CD14-positive monocyte (primary cell): ENCODE data around the gene CD320. TPM values are rescaled to one million over a fixed set of nuclear protein-coding genes. Genes with fewer than 3 reads are reported as not detected.
A peak's percentile ranks its signal among the peaks of the same experiment; 100 is the strongest.
"Not testable (repeated sequence)": the region's sequence is repeated elsewhere in the genome, so short reads cannot be mapped to it uniquely, and the experiment has no call there.

Experiments
- DNase-seq, 3 donors: peaks; one replicate each; pipeline ENCODE4 v3.0.0-alpha.2; 2011 to 2022
- H2AFZ ChIP-seq: 2 replicates; pipeline ENCODE4 v1.6.0; 2012; ENCODE audit warnings: mild to moderate bottlenecking, low read depth, low read length, inconsistent platforms; ENCODE audit not compliant: insufficient read depth, poor library complexity, severe bottlenecking
- H3K27ac ChIP-seq, 2 donors: 1 replicate in 1 of 2; 2 replicates in 1 of 2; pipeline ENCODE4 v1.5.1; 2012 to 2013; ENCODE audit warnings: low read length in 2 of 2, control low read depth in 1 of 2, inconsistent platforms in 1 of 2, low read depth in 1 of 2, mild to moderate bottlenecking in 1 of 2
- H3K27me3 ChIP-seq, 2 donors: one replicate each; pipeline versions ENCODE4 v1.6.0 to v1.6.1; 2011 to 2013; ENCODE audit warnings: low read length in 2 of 2; ENCODE audit not compliant: control insufficient read depth in 2 of 2, insufficient read depth in 2 of 2
- H3K36me3 ChIP-seq, 2 donors: replicated peaks in 1 of 2; 1 replicate in 1 of 2; 2 replicates in 1 of 2; pipeline versions ENCODE4 v1.5.1 to v1.6.1; 2012 to 2013; ENCODE audit warnings: low read length in 2 of 2, control low read depth in 1 of 2, inconsistent platforms in 1 of 2, mild to moderate bottlenecking in 1 of 2; ENCODE audit not compliant: insufficient read depth in 2 of 2, control insufficient read depth in 1 of 2
- H3K4me1 ChIP-seq, 2 donors: 1 replicate in 1 of 2; 2 replicates in 1 of 2; pipeline versions ENCODE4 v1.5.1 to v1.6.1; 2012 to 2013; ENCODE audit warnings: low read length in 2 of 2, control low read depth in 1 of 2, inconsistent platforms in 1 of 2, mild to moderate bottlenecking in 1 of 2, moderate library complexity in 1 of 2; ENCODE audit not compliant: insufficient read depth in 2 of 2, control insufficient read depth in 1 of 2
- H3K4me2 ChIP-seq: replicated peaks from 2 replicates; pipeline ENCODE3; 2012; ENCODE audit warnings: low read length, moderate library complexity, mild to moderate bottlenecking; ENCODE audit not compliant: poor library complexity, severe bottlenecking; ENCODE audit errors: extremely low read depth
- H3K4me3 ChIP-seq, 3 experiments: fragments of 200-600 bp in 1 of 3; sonication (generic) in 1 of 3; replicated peaks in 1 of 3; 1 replicate in 2 of 3; 2 replicates in 1 of 3; pipeline ENCODE4 v1.5.1; 2011 to 2013; ENCODE audit warnings: low read length in 3 of 3, mild to moderate bottlenecking in 3 of 3, control low read depth in 2 of 3, low read depth in 2 of 3, inconsistent platforms in 1 of 3, moderate library complexity in 1 of 3
- H3K79me2 ChIP-seq: 2 replicates; pipeline ENCODE4 v1.6.0; 2012; ENCODE audit warnings: mild to moderate bottlenecking, control low read depth, inconsistent platforms, low read length, moderate library complexity; ENCODE audit not compliant: insufficient read depth
- H3K9ac ChIP-seq: 2 replicates; pipeline ENCODE4 v1.6.0; 2017; ENCODE audit warnings: low read length, mild to moderate bottlenecking; ENCODE audit not compliant: insufficient read depth, poor library complexity, severe bottlenecking
- H3K9me3 ChIP-seq, 2 donors: replicated peaks in 1 of 2; 1 replicate in 1 of 2; 2 replicates in 1 of 2; pipeline versions ENCODE4 v1.5.1 to v1.6.1; 2012 to 2013; ENCODE audit warnings: low read length in 2 of 2, control low read depth in 1 of 2; ENCODE audit not compliant: control insufficient read depth in 1 of 2, insufficient read depth in 1 of 2
- H4K20me1 ChIP-seq: 2 replicates; pipeline ENCODE4 v1.6.0; 2012; ENCODE audit warnings: mild to moderate bottlenecking, low read length, control low read depth, moderate library complexity; ENCODE audit not compliant: insufficient read depth
- H3K27ac Mint-ChIP-seq, 7 donors: one replicate each; pipeline ENCODE4 v1.8.0; 2020; ENCODE audit warnings: mild to moderate bottlenecking in 7 of 7, mixed read lengths in 7 of 7, moderate library complexity in 6 of 7, inconsistent platforms in 2 of 7
- H3K27me3 Mint-ChIP-seq, 3 donors: one replicate each; pipeline ENCODE4 v1.8.0; 2021 to 2022; ENCODE audit warnings: low read depth in 3 of 3, mild to moderate bottlenecking in 3 of 3, mixed read lengths in 3 of 3, moderate library complexity in 3 of 3, inconsistent platforms in 1 of 3
- H3K36me3 Mint-ChIP-seq, 2 donors: one replicate each; pipeline ENCODE4 v1.8.0; 2020; ENCODE audit warnings: mixed read lengths in 2 of 2, inconsistent platforms in 1 of 2, mild to moderate bottlenecking in 1 of 2
- H3K4me1 Mint-ChIP-seq: one replicate; pipeline ENCODE4 v1.8.0; 2020; ENCODE audit warnings: mild to moderate bottlenecking, mixed read lengths
- H3K4me3 Mint-ChIP-seq, 2 donors: one replicate each; pipeline ENCODE4 v1.8.0; 2020; ENCODE audit warnings: mild to moderate bottlenecking in 2 of 2, mixed read lengths in 2 of 2, moderate library complexity in 1 of 2
- H3K9me3 Mint-ChIP-seq, 7 donors: one replicate each; pipeline ENCODE4 v1.8.0; 2020 to 2022; ENCODE audit warnings: mixed read lengths in 7 of 7, mild to moderate bottlenecking in 6 of 7, moderate library complexity in 6 of 7, inconsistent platforms in 2 of 7
- WGBS: methylation state at CpG from one replicate; pipeline ENCODE4 v1.1.5; 2013; ENCODE audit warnings: missing lambda C conversion rate; ENCODE audit not compliant: insufficient coverage; 5-methylcytosine and 5-hydroxymethylcytosine counted together
- intact Hi-C, 2 donors: fragments of 100-400 bp; cut with micrococcal nuclease; formaldehyde crosslinking; loops; one replicate each; pipeline versions ENCODE4 v1.15.0 to v1.15.1; 2023
- polyA plus RNA-seq, 3 donors: library from polyadenylated mRNA; depleted of rRNA in 1 of 3; unstranded in 2 of 3; stranded (reverse) in 1 of 3; fragments of 300-500 nt in 2 of 3; fragments of >200 nt in 1 of 3; fragmentation: Illumina TruSeq in 2 of 3; gene quantifications; 1 replicate in 2 of 3; 2 replicates in 1 of 3; pipeline ENCODE4 v1.2.3, GENCODE V29; 2012 to 2021
- TF ChIP-seq, protein P1 (sequence below): fragments of 200-600 bp; IDR thresholded peaks from one replicate; pipeline ENCODE4 v1.8.0; 2022; ENCODE audit warnings: antibody characterized with exemption, mild to moderate bottlenecking

Gene CD320
- polyA plus RNA-seq, 3 donors, result 0.72 to 2.5 (median 1.0) TPM

DNA sequence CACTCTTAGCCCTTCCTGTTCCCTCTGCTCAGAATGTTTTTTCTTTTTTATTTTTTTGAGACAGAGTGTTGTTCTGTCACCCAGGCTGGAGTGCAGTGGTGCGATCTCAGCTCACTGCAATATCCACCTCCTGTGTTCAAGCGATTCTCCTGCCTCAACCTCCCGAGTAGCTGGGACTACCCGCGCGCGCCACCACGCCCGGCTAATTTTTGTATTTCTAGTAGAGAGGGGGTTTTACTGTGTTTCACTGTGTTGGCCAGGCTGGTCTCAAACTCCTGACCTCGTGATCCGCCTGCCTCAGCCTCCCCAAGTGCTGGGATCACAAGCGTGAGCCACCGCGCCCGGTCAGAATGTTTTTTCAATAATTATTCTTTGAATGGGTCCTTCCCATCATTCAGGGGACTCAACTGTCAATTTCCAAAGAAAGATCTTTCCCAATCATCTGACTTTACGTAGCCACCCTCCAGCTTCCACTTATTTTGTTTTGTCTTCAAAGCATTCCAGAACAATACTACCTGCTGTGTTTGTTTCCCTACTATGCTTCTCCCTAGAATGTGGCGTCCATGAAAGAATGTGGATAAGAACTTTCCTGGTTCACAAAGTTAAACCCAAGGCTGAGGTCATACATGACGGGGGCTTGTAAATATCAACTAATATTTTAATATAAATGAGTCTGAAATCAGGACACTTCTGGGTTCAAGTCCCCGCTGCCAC, 11.8 kb upstream of the CD320 start:
- H3K4me2 ChIP-seq, result peak overlapping the region; percentile 94
- peak overlapping the region in 5 of 7 donors; percentile 97 to 99 (median 98) for H3K27ac Mint-ChIP-seq
- peaks cover 31% of the 10 kb centered on the region for H3K79me2 ChIP-seq
- TF ChIP-seq, protein P1, sequence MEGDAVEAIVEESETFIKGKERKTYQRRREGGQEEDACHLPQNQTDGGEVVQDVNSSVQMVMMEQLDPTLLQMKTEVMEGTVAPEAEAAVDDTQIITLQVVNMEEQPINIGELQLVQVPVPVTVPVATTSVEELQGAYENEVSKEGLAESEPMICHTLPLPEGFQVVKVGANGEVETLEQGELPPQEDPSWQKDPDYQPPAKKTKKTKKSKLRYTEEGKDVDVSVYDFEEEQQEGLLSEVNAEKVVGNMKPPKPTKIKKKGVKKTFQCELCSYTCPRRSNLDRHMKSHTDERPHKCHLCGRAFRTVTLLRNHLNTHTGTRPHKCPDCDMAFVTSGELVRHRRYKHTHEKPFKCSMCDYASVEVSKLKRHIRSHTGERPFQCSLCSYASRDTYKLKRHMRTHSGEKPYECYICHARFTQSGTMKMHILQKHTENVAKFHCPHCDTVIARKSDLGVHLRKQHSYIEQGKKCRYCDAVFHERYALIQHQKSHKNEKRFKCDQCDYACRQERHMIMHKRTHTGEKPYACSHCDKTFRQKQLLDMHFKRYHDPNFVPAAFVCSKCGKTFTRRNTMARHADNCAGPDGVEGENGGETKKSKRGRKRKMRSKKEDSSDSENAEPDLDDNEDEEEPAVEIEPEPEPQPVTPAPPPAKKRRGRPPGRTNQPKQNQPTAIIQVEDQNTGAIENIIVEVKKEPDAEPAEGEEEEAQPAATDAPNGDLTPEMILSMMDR, result no peak
- H2AFZ ChIP-seq, result peak overlapping the region; percentile 88
- H3K4me1 Mint-ChIP-seq, result peaks cover 28% of the 10 kb centered on the region
- peak overlapping the region; percentile 98 to 99 for H3K4me3 Mint-ChIP-seq
- H3K4me1 ChIP-seq, result peaks cover 20 to 26% of the 10 kb centered on the region in 2 donors
- DNase-seq, result no peak
- H3K9me3 Mint-ChIP-seq, result no peaks in the 10 kb centered on the region
- intact Hi-C loops, result loop anchor here in 1 of 2 donors (2.0 to 5.0 kb wide), 2 partner anchors 53 to 71 kb away; partner anchors contain the start of gene RAB11B
- H3K36me3 Mint-ChIP-seq, result peaks cover 31 to 48% of the 10 kb centered on the region in 2 donors
- no peaks in the 10 kb centered on the region for H3K27me3 ChIP-seq
- peaks cover 26% of the 10 kb centered on the region for H4K20me1 ChIP-seq
- H3K27me3 Mint-ChIP-seq, result peaks cover 0 to 2% (median 0%) of the 10 kb centered on the region in 3 donors
- peak overlapping the region; percentile 97 for H3K9ac ChIP-seq
- 80% methylated on average over 1 of the region's 19 CpGs for WGBS
- H3K9me3 ChIP-seq, result no peaks in the 10 kb centered on the region
- peak overlapping the region in 1 of 3 experiments; percentile 90 for H3K4me3 ChIP-seq
- peaks cover 21 to 43% of the 10 kb centered on the region in 2 donors for H3K36me3 ChIP-seq
- H3K27ac ChIP-seq, result peak overlapping the region in 1 of 2 donors; percentile 97

DNA sequence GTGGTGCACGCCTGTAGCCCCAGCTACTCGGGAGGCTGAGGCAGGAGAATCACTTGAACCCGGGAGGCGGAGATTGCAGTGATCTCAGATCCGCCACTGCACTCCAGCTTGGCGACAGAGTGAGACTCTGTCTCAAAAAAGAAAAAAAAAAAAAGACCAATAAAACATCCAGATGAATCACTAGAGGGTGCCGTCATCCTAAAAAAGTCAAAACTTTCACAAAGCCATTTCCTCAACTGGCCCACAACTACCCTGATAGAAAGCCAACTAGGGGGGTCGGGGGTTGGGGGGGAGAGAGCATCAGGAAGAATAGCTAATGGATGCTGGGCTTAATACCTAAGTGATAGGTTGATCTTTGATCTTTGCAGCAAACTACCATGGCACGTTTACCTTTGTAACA, 10.7 kb upstream of the CD320 start:
- WGBS, result 98% methylated on average over 6 of the region's 9 CpGs
- Histone ChIP-seq H3K4me1 (peaks cover 20 to 26% of the 10 kb centered on the region in 2 donors), H3K79me2 (peaks cover 31% of the 10 kb centered on the region), H3K36me3 (peaks cover 29 to 52% of the 10 kb centered on the region in 2 donors), H4K20me1 (peaks cover 19% of the 10 kb centered on the region)
- H3K4me2 ChIP-seq, H3K9ac ChIP-seq, H2AFZ ChIP-seq, H3K27me3 Mint-ChIP-seq, H3K4me3 Mint-ChIP-seq, H3K27ac ChIP-seq, H3K27me3 ChIP-seq, H3K4me3 ChIP-seq, DNase-seq, H3K9me3 Mint-ChIP-seq, H3K9me3 ChIP-seq, intact Hi-C loops: not testable (repeated sequence)
- Mint-ChIP-seq H3K36me3 (peaks cover 38 to 57% of the 10 kb centered on the region in 2 donors), H3K4me1 (peaks cover 28% of the 10 kb centered on the region), H3K27ac (peak overlapping the region in 1 of 7 donors; percentile 57)
